Cardiac muscle cell (in vitro differentiated cells and primary cell): Measurements from ENCODE around the gene DFFB. TPM values are rescaled to one million over a fixed set of nuclear protein-coding genes. Genes with fewer than 3 reads are reported as not detected.
"Not testable (repeated sequence)": the region's sequence is repeated elsewhere in the genome, so short reads cannot be mapped to it uniquely, and the experiment has no call there.

Experiments
- DNase-seq, 2 donors: peaks; one replicate each; pipeline versions ENCODE4 v3.0.0 to v3.0.0-alpha.2; 2010 to 2017; ENCODE audit warnings: low read depth in 1 of 2, low spot score in 1 of 2
- H3K27ac ChIP-seq: fragments of 200-600 bp; sonication (generic); 2 replicates; pipeline ENCODE4 v1.5.1; 2016
- H3K27me3 ChIP-seq: fragments of 200-600 bp; sonication (generic); 2 replicates; pipeline ENCODE4 v1.6.0; 2016; ENCODE audit warnings: control low read depth
- H3K36me3 ChIP-seq: fragments of 200-600 bp; sonication (generic); 2 replicates; pipeline ENCODE4 v1.5.1; 2016; ENCODE audit warnings: control low read depth
- H3K4me1 ChIP-seq: fragments of 200-600 bp; sonication (generic); 2 replicates; pipeline ENCODE4 v1.8.1; 2017; ENCODE audit warnings: low read depth, mild to moderate bottlenecking, mixed run types
- H3K4me3 ChIP-seq: fragments of 200-600 bp; sonication (generic); 2 replicates; pipeline ENCODE4 v1.5.1; 2016; ENCODE audit warnings: mild to moderate bottlenecking
- H3K9me3 ChIP-seq: fragments of 200-600 bp; sonication (generic); 2 replicates; pipeline ENCODE4 v1.5.1; 2017; ENCODE audit warnings: low read depth, mild to moderate bottlenecking, control low read depth
- polyA plus RNA-seq: library from polyadenylated mRNA; unstranded; fragments of >200 nt; fragmentation: Nextera tagmentation; extraction: Ambion mirVana; gene quantifications from 2 replicates; pipeline ENCODE4 v1.2.1, GENCODE V29; 2016
- total RNA-seq: library from RNA; depleted of rRNA; stranded (reverse); fragments of >200 nt; gene quantifications from 2 replicates; pipeline ENCODE4 v1.2.3, GENCODE V29; 2016
- TF ChIP-seq, protein P1 (sequence below): IDR thresholded peaks from 2 replicates; pipeline ENCODE4 v1.5.1; 2012; ENCODE audit warnings: low read depth, mild to moderate bottlenecking, low read length

The DFFB gene, protein sequence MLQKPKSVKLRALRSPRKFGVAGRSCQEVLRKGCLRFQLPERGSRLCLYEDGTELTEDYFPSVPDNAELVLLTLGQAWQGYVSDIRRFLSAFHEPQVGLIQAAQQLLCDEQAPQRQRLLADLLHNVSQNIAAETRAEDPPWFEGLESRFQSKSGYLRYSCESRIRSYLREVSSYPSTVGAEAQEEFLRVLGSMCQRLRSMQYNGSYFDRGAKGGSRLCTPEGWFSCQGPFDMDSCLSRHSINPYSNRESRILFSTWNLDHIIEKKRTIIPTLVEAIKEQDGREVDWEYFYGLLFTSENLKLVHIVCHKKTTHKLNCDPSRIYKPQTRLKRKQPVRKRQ
- 8.0 and 9.7 TPM in 2 replicates for total RNA-seq
- polyA plus RNA-seq, result 6.5 and 7.2 TPM in 2 replicates

DNA sequence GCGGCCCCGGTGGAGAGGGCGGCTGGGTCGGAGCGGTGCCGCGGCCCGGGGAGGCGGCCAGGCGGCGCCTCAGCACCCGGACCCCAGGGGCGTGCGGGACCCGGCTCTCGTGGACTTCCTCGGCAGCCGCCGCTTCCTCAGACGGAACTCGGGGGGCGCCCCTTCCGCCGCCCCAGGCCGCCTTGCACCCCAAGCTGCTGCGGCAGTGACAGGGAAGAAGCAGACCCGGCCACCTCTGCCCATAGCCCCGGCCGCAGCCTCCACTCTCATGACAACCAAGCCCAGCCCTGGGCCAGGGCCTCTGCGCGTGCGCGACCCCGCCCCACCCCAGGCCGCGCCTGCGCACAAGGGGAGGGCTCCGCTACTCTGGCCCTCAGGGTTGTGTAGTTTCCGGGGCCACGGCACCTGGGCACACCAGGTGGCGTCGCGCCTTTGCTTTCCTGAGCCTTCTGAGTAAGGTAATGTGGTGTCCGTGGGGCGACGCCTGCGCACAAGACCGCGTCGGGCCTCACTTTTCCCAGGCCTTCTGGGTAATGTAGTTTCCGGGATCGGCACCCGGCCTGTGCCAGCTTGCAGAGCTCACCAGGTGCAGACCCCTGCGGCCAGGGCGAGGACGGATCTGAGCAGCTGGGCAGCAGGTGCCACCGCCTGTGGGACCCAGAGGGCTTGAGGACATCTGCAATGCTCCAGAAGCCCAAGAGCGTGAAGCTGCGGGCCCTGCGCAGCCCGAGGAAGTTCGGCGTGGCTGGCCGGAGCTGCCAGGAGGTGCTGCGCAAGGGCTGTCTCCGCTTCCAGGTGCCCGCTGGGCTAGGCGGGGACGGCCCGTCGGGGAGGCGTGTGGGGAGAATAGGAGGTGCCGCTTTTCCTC, at the start of gene DFFB, which contains the start of gene CEP104:
TSS of gene DFFB (plus strand) at position 554 of the 868 bp plus-strand sequence. CDS start at position 682, 128 bp downstream.
TSS of gene CEP104 (minus strand) at position 289 of the 868 bp plus-strand sequence. CDS start 4,804 bp downstream, outside the sequence.
- TF ChIP-seq, protein P1, sequence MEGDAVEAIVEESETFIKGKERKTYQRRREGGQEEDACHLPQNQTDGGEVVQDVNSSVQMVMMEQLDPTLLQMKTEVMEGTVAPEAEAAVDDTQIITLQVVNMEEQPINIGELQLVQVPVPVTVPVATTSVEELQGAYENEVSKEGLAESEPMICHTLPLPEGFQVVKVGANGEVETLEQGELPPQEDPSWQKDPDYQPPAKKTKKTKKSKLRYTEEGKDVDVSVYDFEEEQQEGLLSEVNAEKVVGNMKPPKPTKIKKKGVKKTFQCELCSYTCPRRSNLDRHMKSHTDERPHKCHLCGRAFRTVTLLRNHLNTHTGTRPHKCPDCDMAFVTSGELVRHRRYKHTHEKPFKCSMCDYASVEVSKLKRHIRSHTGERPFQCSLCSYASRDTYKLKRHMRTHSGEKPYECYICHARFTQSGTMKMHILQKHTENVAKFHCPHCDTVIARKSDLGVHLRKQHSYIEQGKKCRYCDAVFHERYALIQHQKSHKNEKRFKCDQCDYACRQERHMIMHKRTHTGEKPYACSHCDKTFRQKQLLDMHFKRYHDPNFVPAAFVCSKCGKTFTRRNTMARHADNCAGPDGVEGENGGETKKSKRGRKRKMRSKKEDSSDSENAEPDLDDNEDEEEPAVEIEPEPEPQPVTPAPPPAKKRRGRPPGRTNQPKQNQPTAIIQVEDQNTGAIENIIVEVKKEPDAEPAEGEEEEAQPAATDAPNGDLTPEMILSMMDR, result no peak

DNA sequence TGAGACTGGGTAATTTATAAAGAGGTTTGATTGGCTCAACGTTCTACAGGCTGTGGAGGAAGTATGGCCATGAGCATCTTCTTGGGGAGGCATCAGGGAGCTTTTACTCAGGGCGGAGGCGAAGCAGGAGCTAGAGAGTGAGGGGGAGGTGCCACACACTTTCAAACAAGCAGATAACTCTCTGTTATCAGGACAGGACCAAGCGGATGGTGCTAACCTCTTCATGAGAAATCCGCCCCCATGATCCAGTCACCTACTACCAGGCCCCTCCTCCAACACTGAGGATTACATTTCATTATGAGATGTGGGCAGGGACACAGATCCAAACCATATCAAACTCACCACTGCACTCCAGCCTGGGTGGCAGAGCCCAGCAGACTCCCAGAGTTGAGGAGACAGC, 49.5 kb upstream of the DFFB start:
- TF ChIP-seq, protein P1, result no peak
- Histone ChIP-seq H3K4me1 (no peaks in the 10 kb centered on the region), H3K27me3 (no peaks in the 10 kb centered on the region), H3K9me3 (no peaks in the 10 kb centered on the region), H3K4me3 (no peak overlapping the region), H3K36me3 (no peaks in the 10 kb centered on the region), H3K27ac (no peak overlapping the region)
- DNase-seq, result no peak

More for the DNA sequence above, at the start of gene DFFB, which contains the start of gene CEP104:
- Histone ChIP-seq H3K27me3 (no peaks in the 10 kb centered on the region), H3K36me3 (no peaks in the 10 kb centered on the region), H3K4me1 (peaks cover 6% of the 10 kb centered on the region), H3K4me3 (peak within 1 kb of the TSS; percentile 79), H3K9me3 (no peaks in the 10 kb centered on the region), H3K27ac (peak within 1 kb of the TSS; percentile 59)
- DNase-seq, result peak; percentile 86 to 96

DNA sequence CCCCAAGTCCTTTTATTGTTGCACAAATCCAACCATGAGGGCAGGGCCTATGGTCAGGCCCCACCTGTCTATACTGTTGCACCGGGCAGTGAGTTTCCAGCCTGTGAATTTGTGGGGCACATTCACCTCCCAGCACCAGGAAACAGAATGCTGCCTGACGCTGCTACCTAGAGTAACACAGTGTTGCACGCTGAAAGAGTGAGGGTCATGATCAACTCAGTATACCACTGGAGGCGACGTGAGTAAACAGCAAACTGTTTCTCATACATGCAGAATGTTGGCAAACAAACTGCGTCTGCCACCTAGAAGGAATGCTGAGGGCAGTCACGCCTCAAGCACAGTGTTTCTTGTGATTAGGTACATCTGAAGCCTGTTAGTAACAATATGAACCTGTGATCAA, 47.6 kb upstream of the DFFB start:
- DNase-seq, result no peak
- Histone ChIP-seq H3K27ac (no peak overlapping the region), H3K27me3 (no peaks in the 10 kb centered on the region), H3K4me3 (no peak overlapping the region), H3K36me3 (peaks cover 6% of the 10 kb centered on the region), H3K4me1 (no peaks in the 10 kb centered on the region), H3K9me3 (no peaks in the 10 kb centered on the region)
- TF ChIP-seq, protein P1, result no peak

DNA sequence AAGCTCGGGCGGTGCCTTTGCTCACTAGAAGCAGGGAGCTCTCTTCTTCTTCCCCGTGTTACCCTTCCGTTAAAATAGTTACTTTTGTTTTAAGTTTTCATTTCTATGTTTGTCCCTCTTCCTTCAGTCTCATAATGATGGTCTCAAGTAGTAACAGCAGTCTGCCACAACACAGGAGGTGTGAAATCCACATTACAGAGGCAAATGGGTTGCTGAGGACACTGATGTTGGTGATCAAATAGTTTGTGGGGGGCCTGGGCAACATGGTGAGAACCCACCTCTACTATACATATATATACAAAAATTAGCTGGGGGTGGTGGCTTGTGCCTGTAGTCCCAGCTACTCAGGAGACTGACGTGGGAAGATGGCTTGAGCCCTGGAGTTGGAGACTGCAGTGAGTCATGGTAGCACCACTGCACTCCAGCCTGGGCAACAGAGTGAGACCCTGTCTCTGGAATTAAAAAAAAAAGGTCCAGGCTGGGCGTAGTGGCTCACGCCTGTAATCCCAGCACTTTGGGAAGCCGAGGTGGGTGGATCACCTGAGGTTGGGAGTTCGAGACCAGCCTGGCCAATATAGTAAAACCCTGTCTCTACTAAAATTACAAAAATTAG, 47.0 kb upstream of the DFFB start:
- H3K4me1 ChIP-seq, H3K36me3 ChIP-seq, H3K27ac ChIP-seq, H3K4me3 ChIP-seq, H3K9me3 ChIP-seq, H3K27me3 ChIP-seq, DNase-seq: not testable (repeated sequence)

DNA sequence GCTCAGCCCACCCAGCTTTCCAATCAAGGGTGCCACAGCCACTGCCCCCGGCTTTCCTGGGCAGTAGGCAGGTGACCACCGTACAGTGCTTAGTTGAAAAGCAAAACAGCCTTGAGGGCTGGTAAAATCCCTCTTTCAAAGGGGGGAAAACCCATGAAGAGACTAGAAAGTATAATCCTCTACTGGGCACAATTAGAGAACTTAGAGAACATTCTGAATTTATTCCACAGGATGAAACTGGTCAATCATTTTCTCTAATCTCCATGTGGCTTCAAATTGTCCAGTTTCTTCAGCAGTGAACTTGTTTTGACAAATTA, 45.7 kb upstream of the DFFB start:
- H3K27ac ChIP-seq, result no peak overlapping the region
- H3K9me3 ChIP-seq, result no peaks in the 10 kb centered on the region
- no peaks in the 10 kb centered on the region for H3K4me1 ChIP-seq
- H3K4me3 ChIP-seq, result no peak overlapping the region
- peaks cover 7% of the 10 kb centered on the region for H3K36me3 ChIP-seq
- TF ChIP-seq, protein P1, result no peak
- no peak for DNase-seq
- no peaks in the 10 kb centered on the region for H3K27me3 ChIP-seq
